GM18909 (cell line): ENCODE data around the gene MUC13.
"Not testable (repeated sequence)": the region's sequence is repeated elsewhere in the genome, so short reads cannot be mapped to it uniquely, and the experiment has no call there.

Experiments
- ATAC-seq: cut with Tn5 transposase; IDR thresholded peaks from one replicate; pipeline ENCODE4 v1.9.1; 2021; ENCODE audit warnings: mild to moderate bottlenecking; ENCODE audit not compliant: unreplicated experiment, poor library complexity

Gene MUC13

GRCh38 chr3:124934577-124934976, at the start of gene MUC13:
Gene MUC13 (minus strand): TSS chr3:124934751. CDS start chr3:124934712, 39 bp downstream.
- peak; percentile 23 for ATAC-seq

- no peak for ATAC-seq
These were observed 48.3 kb upstream of the MUC13 start for GRCh38 chr3:124982855-124983254.

GRCh38 chr3:124981472-124981871, 46.9 kb upstream of the MUC13 start:
- ATAC-seq: no peak

- no peak for ATAC-seq
These were observed 44.1 kb upstream of the MUC13 start for GRCh38 chr3:124978627-124979026.

GRCh38 chr3:124976383-124976782, 41.8 kb upstream of the MUC13 start:
- no peak for ATAC-seq

- ATAC-seq: no peak
These were observed 40.1 kb upstream of the MUC13 start for GRCh38 chr3:124974691-124975090.

- ATAC-seq: no peak
These were observed 38.7 kb upstream of the MUC13 start for GRCh38 chr3:124973290-124973689.

GRCh38 chr3:124972457-124972856, 37.9 kb upstream of the MUC13 start:
- ATAC-seq: no peak

- ATAC-seq: no peak
These were observed 35.6 kb upstream of the MUC13 start for GRCh38 chr3:124969963-124970722.

- no peak for ATAC-seq
These were observed 34.6 kb upstream of the MUC13 start for GRCh38 chr3:124969190-124969589.

GRCh38 chr3:124967964-124968363, 33.4 kb upstream of the MUC13 start:
- no peak for ATAC-seq

- ATAC-seq: no peak
These were observed 32.2 kb upstream of the MUC13 start for GRCh38 chr3:124966521-124967445.

- ATAC-seq: no peak
These were observed 30.9 kb upstream of the MUC13 start for GRCh38 chr3:124965413-124965812.

GRCh38 chr3:124964387-124964786, 29.8 kb upstream of the MUC13 start:
- ATAC-seq: no peak

- no peak for ATAC-seq
These were observed 29.2 kb upstream of the MUC13 start for GRCh38 chr3:124963755-124964154.

- ATAC-seq: no peak
These were observed 27.9 kb upstream of the MUC13 start for GRCh38 chr3:124962403-124962940.

GRCh38 chr3:124960698-124961097, 26.1 kb upstream of the MUC13 start:
- no peak for ATAC-seq

- ATAC-seq: no peak
These were observed 25.6 kb upstream of the MUC13 start for GRCh38 chr3:124960105-124960504.

GRCh38 chr3:124957951-124958350, 23.4 kb upstream of the MUC13 start:
- ATAC-seq: not testable (repeated sequence)

GRCh38 chr3:124952282-124952855, 17.8 kb upstream of the MUC13 start:
- ATAC-seq: no peak
